Neural cell (in vitro differentiated cells): ENCODE data around the gene CDH12.

Source experiments
- POLR2AphosphoS5 ChIP-seq: IDR thresholded peaks from 2 replicates; pipeline ENCODE4 v1.6.1; 2012
- TF ChIP-seq, protein P1 (sequence below): fragments of 450-650 bp; IDR thresholded peaks from 2 replicates; pipeline ENCODE4 v1.5.1; 2014; ENCODE audit warnings: antibody characterized with exemption, mild to moderate bottlenecking, moderate library complexity; ENCODE audit not compliant: poor library complexity, severe bottlenecking

DNA sequence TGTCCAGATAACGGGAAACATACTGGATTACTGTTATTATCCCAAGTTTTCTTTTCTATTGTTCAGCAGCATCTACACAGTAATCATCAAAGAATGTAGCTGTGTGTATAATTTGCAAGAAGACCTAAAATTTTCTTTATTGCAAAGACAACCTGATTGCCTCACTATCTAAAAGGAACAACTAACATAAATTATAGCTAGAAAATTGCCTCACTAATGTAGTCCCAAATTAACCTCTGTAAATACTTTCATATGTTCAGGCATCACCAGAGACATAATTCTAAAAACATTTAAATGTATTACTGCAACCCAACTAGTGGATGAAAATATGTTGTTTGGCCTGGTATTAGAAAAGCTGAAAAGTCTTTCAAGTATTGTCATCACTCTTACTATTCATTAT lies 275.4 kb downstream of the CDH12 start:
- TF ChIP-seq, protein P1, sequence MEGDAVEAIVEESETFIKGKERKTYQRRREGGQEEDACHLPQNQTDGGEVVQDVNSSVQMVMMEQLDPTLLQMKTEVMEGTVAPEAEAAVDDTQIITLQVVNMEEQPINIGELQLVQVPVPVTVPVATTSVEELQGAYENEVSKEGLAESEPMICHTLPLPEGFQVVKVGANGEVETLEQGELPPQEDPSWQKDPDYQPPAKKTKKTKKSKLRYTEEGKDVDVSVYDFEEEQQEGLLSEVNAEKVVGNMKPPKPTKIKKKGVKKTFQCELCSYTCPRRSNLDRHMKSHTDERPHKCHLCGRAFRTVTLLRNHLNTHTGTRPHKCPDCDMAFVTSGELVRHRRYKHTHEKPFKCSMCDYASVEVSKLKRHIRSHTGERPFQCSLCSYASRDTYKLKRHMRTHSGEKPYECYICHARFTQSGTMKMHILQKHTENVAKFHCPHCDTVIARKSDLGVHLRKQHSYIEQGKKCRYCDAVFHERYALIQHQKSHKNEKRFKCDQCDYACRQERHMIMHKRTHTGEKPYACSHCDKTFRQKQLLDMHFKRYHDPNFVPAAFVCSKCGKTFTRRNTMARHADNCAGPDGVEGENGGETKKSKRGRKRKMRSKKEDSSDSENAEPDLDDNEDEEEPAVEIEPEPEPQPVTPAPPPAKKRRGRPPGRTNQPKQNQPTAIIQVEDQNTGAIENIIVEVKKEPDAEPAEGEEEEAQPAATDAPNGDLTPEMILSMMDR: no peak
- TF ChIP-seq POLR2AphosphoS5: no peak
